Neuron (in vitro differentiated cells): ENCODE data around the gene TTC23L.

Experiments used
- H2AFZ ChIP-seq: one replicate; pipeline ENCODE4 v1.6.1; 2013; ENCODE audit warnings: low read depth, mild to moderate bottlenecking, inconsistent platforms, low read length, moderate library complexity
- H3K27me3 ChIP-seq: one replicate; pipeline ENCODE4 v1.6.1; 2013; ENCODE audit warnings: low read length; ENCODE audit not compliant: insufficient read depth
- H3K36me3 ChIP-seq: one replicate; pipeline ENCODE4 v1.6.1; 2013; ENCODE audit warnings: low read length; ENCODE audit not compliant: insufficient read depth
- H3K4me1 ChIP-seq: one replicate; pipeline ENCODE4 v1.6.1; 2013; ENCODE audit warnings: low read length; ENCODE audit not compliant: insufficient read depth
- H3K4me3 ChIP-seq: 2 replicates; pipeline ENCODE4 v1.5.1; 2013; ENCODE audit warnings: mild to moderate bottlenecking, low read length, moderate library complexity
- H3K9me3 ChIP-seq: one replicate; pipeline ENCODE4 v1.6.1; 2013; ENCODE audit warnings: low read length

TTC23L gene

DNA sequence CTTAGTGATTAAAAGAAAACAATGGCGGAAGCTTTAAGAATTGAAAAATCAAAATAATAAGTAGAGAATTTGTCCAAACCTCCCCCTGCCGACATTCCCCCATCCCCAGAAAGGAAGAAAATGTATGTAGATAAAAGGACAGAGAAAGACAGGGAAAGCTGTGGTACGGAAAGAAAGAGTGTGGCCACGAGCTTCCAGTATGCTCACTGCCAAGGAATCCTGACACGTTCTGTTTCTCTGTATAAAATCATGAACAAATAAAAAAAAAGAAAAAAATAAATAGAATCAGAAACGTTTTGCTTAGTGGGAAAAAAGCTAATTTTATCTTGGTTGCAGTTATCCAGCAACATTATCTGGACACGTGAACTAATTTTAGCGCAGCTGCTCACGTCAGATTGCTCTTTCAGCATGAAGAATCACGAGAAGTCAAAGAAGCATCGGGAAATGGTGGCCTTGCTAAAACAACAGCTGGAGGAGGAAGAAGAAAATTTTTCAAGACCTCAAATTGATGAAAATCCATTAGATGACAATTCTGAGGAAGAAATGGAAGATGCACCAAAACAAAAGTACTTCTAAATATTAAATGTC is 105.6 kb downstream of the TTC23L start:
- Histone ChIP-seq H3K27me3 (no peaks in the 10 kb centered on the region), H3K4me1 (no peaks in the 10 kb centered on the region), H2AFZ (no peak overlapping the region), H3K4me3 (no peak overlapping the region), H3K9me3 (no peaks in the 10 kb centered on the region), H3K36me3 (peaks cover 61% of the 10 kb centered on the region)
